HepG2 (cell line): ENCODE data around the gene RREB1. TPM values are rescaled to one million over a fixed set of nuclear protein-coding genes. Genes with fewer than 3 reads are reported as not detected.

ENCODE experiments used
- ATAC-seq: fragments of 200-7000 bp; cut with Tn5 transposase; 3 replicates; pipeline ENCODE4 v1.9.1; 2020; ENCODE audit warnings: mild to moderate bottlenecking, moderate library complexity
- BruUV-seq: library from RNA; stranded (reverse); fragments of 400-500 nt; replicated peaks from 2 replicates; lab custom pipeline; 2021; lab: Mats Ljungman, UMichigan
- CTCF ChIA-PET: fragments of 300-600 bp; formaldehyde crosslinking; extraction: SDS; loops from one replicate; lab custom pipeline; 2021; ENCODE audit warnings: low total read pairs, inconsistent platforms, low intra/inter-chr PET ratio; lab: Yijun Ruan, JAX
- POLR2A ChIA-PET: fragments of 350-600 bp; sonication (Branson Sonifier 250); formaldehyde crosslinking; loops from one replicate; lab custom pipeline; 2020; ENCODE audit warnings: antibody characterized with exemption, inconsistent platforms; lab: Yijun Ruan, JAX
- DNase-seq: peaks from one replicate; pipeline ENCODE4 v3.0.0-alpha.2; 2015; ENCODE audit warnings: low spot score
- FAIRE-seq: peaks from 3 replicates; lab custom pipeline; 2011; peaks lifted over from hg19 to GRCh38; lab: Jason Lieb, UNC
- H2AFZ ChIP-seq: one replicate; pipeline ENCODE4 v1.6.1; 2011; ENCODE audit warnings: low read length, inconsistent platforms
- H3K27ac ChIP-seq: fragments of 300-600 bp; 3 replicates; pipeline ENCODE4 v1.8.0; 2011; ENCODE audit warnings: mixed run types, mild to moderate bottlenecking, mixed read lengths, low read length, inconsistent platforms; ENCODE audit not compliant: insufficient read depth; ENCODE audit errors: extremely low read length
- H3K27me3 ChIP-seq, 2 experiments: fragments of 200-600 bp in 1 of 2; 2 replicates in 1 of 2; 3 replicates in 1 of 2; pipeline versions ENCODE4 v1.6.0 to v1.8.0; 2011; ENCODE audit warnings: low read length in 2 of 2, mild to moderate bottlenecking in 2 of 2, moderate library complexity in 2 of 2, inconsistent platforms in 1 of 2; ENCODE audit not compliant: insufficient read depth in 2 of 2, control insufficient read depth in 1 of 2
- H3K36me3 ChIP-seq, 2 experiments: fragments of 200-600 bp in 1 of 2; replicated peaks in 1 of 2; 2 replicates in 1 of 2; 3 replicates in 1 of 2; pipeline versions ENCODE4 v1.5.1 to v1.8.0; 2011; ENCODE audit warnings: low read length in 2 of 2, inconsistent platforms in 1 of 2; ENCODE audit not compliant: insufficient read depth in 2 of 2, control insufficient read depth in 1 of 2
- H3K4me1 ChIP-seq: 2 replicates; pipeline ENCODE4 v1.5.1; 2012; ENCODE audit warnings: low read length, inconsistent platforms; ENCODE audit not compliant: insufficient read depth
- H3K4me2 ChIP-seq: 2 replicates; pipeline ENCODE4 v1.6.0; 2011; ENCODE audit warnings: low read depth, low read length, inconsistent platforms
- H3K4me3 ChIP-seq, 3 experiments: fragments of 200-600 bp in 1 of 3; sonication (generic), shearing (Covaris generic) in 1 of 3; replicated peaks in 1 of 3; 2 replicates each; pipeline ENCODE4 v1.5.1; 2011 to 2016; ENCODE audit warnings: low read length in 3 of 3, inconsistent platforms in 2 of 3, low read depth in 2 of 3, mild to moderate bottlenecking in 2 of 3, control low read depth in 1 of 3, mixed read lengths in 1 of 3; ENCODE audit not compliant: insufficient read depth in 1 of 3
- H3K79me2 ChIP-seq: one replicate; pipeline ENCODE4 v1.6.1; 2011; ENCODE audit warnings: low read length, inconsistent platforms; ENCODE audit not compliant: insufficient read depth
- H3K9ac ChIP-seq: 2 replicates; pipeline ENCODE4 v1.6.0; 2011; ENCODE audit warnings: mild to moderate bottlenecking, low read depth, low read length, inconsistent platforms; ENCODE audit not compliant: insufficient read depth
- H3K9me3 ChIP-seq: 2 replicates; pipeline ENCODE4 v1.5.1; 2012; ENCODE audit warnings: mild to moderate bottlenecking, low read length
- H4K20me1 ChIP-seq: 2 replicates; pipeline ENCODE4 v1.6.0; 2011; ENCODE audit warnings: inconsistent platforms, mild to moderate bottlenecking, low read length, moderate library complexity; ENCODE audit not compliant: insufficient read depth
- ATRX ChIP-seq: sonication (generic); formaldehyde crosslinking; IDR thresholded peaks from 2 replicates; pipeline ENCODE4 v1.4.0; 2020; ENCODE audit warnings: missing genetic modification reagents, borderline replicate concordance
- MAFF ChIP-seq: IDR thresholded peaks from 2 replicates; pipeline ENCODE4 v1.6.1; 2011; ENCODE audit warnings: low read depth, low read length, improper control_type of control experiment
- MXI1 ChIP-seq: IDR thresholded peaks from 3 replicates; pipeline ENCODE4 v1.6.1; 2012; ENCODE audit warnings: low read depth, low read length, inconsistent platforms, borderline replicate concordance
- NR2F6 ChIP-seq, 2 experiments: IDR thresholded peaks; 2 replicates each; pipeline ENCODE4 v1.6.1; 2016; ENCODE audit warnings: antibody characterized with exemption in 1 of 2, mild to moderate bottlenecking in 1 of 2
- SP4 ChIP-seq: sonication (generic); formaldehyde crosslinking; IDR thresholded peaks from 2 replicates; pipeline ENCODE4 v1.8.1; 2023; ENCODE audit warnings: mild to moderate bottlenecking, missing genetic modification reagents
- TBP ChIP-seq: sonication (generic); formaldehyde crosslinking; IDR thresholded peaks from 2 replicates; pipeline ENCODE4 v1.5.0; 2020; ENCODE audit warnings: missing genetic modification reagents
- ZNF558 ChIP-seq: sonication (generic); formaldehyde crosslinking; IDR thresholded peaks from 2 replicates; pipeline ENCODE4 v1.9.0; 2022; ENCODE audit warnings: mild to moderate bottlenecking, missing genetic modification reagents, borderline replicate concordance
- ZNF790 ChIP-seq: sonication (generic); formaldehyde crosslinking; IDR thresholded peaks from 2 replicates; pipeline ENCODE4 v1.8.0; 2022; ENCODE audit warnings: missing genetic modification reagents, mild to moderate bottlenecking, borderline replicate concordance
- ZNF816 ChIP-seq: sonication (generic); formaldehyde crosslinking; IDR thresholded peaks from 2 replicates; pipeline ENCODE4 v1.8.0; 2022; ENCODE audit warnings: missing genetic modification reagents, mild to moderate bottlenecking, borderline replicate concordance
- WGBS: methylation state at CpG from one replicate; pipeline ENCODE4 v1.1.6; 2017; ENCODE audit warnings: low lambda C conversion rate; 5-methylcytosine and 5-hydroxymethylcytosine counted together
- in situ Hi-C: cut with HindIII; loops from 2 replicates; pipeline ENCODE4 v1.10.0; 2017; ENCODE audit warnings: low pct_unique_long_range_greater_than_20kb; ENCODE audit not compliant: extremely low pct_ligation_motif_present
- intact Hi-C: fragments of 100-400 bp; cut with micrococcal nuclease; formaldehyde crosslinking; loops from one replicate; pipeline ENCODE4 v1.10.0; 2022; ENCODE audit not compliant: unreplicated experiment
- polyA plus RNA-seq, 8 experiments: library from polyadenylated mRNA; depleted of rRNA in 3 of 8; stranded (reverse) in 7 of 8; unstranded in 1 of 8; fragments of >200 nt; fragmentation: Illumina TruSeq in 4 of 8; extraction: Trizol in 4 of 8; gene quantifications; 2 replicates each; pipeline versions ENCODE4 v1.2.1 to v1.2.3, GENCODE V29; 2011 to 2016; ENCODE audit warnings: low read depth in 4 of 8, missing spikeins in 1 of 8, mixed read lengths in 1 of 8; ENCODE audit not compliant: insufficient read depth in 1 of 8
- total RNA-seq, 5 experiments: library from RNA; depleted of rRNA; stranded (reverse); fragments of >200 nt; fragmentation: Illumina TruSeq; extraction: Trizol; gene quantifications; 2 replicates each; pipeline ENCODE4 v1.2.3, GENCODE V29; 2016; ENCODE audit warnings: low read depth in 1 of 5
- TF ChIP-seq, protein P1 (sequence below): IDR thresholded peaks from 2 replicates; pipeline ENCODE4 v1.6.1; 2012; ENCODE audit warnings: inconsistent platforms
- TF ChIP-seq, protein P2 (sequence below): sonication (generic); formaldehyde crosslinking; IDR thresholded peaks from 2 replicates; pipeline ENCODE4 v1.4.0; 2020; ENCODE audit warnings: missing genetic modification reagents

Gene RREB1
- total and polyA plus RNA-seq, 2 of the 13 experiments (the other 11 are each of a cell fraction or from before 2014, with no cell fraction given) = 6.1 to 23.2 TPM

DNA sequence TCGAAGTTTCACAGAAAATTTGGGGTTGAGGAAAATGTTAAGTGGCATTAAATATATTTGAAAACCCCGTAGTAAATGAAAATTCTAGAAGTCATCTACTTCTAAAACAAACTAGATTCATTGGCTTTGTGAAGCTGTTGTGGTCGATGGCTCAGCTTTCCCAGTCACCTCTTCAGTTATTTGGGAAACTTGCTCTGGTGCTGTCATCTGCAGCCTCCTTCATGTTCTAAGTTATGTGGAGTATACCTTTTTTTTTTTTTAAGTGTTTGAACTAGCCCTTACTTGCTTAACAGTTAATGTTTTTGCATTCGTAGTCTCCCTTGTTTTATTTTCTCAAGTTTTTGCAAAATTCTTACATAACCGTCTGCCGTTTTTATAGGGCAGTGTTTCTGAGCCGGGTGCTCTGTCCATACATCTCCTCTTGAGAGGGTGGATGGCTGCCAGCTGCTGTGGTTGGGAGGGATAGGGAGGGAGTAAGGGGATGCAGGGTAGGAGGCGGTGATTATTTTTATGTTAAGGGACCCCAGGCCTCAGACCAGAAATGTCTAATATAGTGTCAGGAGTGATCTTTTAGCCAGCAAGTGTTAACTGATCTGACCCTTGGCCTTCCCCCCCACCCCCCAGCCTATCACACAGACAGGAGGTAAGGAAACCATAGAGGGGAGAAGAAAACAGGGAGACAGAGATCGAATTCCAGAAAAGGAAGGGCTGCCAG lies 7.1 kb downstream of the RREB1 start:
- POLR2A ChIA-PET = interaction anchor here (1.0 kb wide), 1 partner anchor 32 kb away, joined by 3 read pairs; no protein-coding TSS in a partner anchor
- DNase-seq (no peak), FAIRE-seq (no peak), ATAC-seq (no peak)
- in situ Hi-C loops = no loop called here
- CTCF ChIA-PET = no interaction called here
- H3K4me3 ChIP-seq = no peak overlapping the region
- H3K9ac ChIP-seq = no peak overlapping the region
- TF ChIP-seq NR2F6 (IDR thresholded peaks at IDR 0.05) = peak; percentile 56
- TF ChIP-seq NR2F6 (CRISPR knock-in tag; IDR thresholded peaks at IDR 0.05) = no peak
- TF ChIP-seq ZNF790 (CRISPR knock-in tag) = no peak
- BruUV-seq = no TSS peak
- H2AFZ ChIP-seq = no peak overlapping the region
- no peak overlapping the region for H3K27ac ChIP-seq
- 77% methylated on average over 9 of the region's 9 CpGs for WGBS
- peaks cover 98% of the 10 kb centered on the region for H3K79me2 ChIP-seq
- peaks cover 2 to 6% of the 10 kb centered on the region in 2 experiments; a peak in 2 of 5 replicates for H3K36me3 ChIP-seq
- peaks cover 86% of the 10 kb centered on the region for H4K20me1 ChIP-seq
- H3K4me1 ChIP-seq = peaks cover 79% of the 10 kb centered on the region
- H3K9me3 ChIP-seq = no peaks in the 10 kb centered on the region
- intact Hi-C loops = no loop called here
- no peaks in the 10 kb centered on the region for H3K27me3 ChIP-seq
- no peak overlapping the region for H3K4me2 ChIP-seq

DNA sequence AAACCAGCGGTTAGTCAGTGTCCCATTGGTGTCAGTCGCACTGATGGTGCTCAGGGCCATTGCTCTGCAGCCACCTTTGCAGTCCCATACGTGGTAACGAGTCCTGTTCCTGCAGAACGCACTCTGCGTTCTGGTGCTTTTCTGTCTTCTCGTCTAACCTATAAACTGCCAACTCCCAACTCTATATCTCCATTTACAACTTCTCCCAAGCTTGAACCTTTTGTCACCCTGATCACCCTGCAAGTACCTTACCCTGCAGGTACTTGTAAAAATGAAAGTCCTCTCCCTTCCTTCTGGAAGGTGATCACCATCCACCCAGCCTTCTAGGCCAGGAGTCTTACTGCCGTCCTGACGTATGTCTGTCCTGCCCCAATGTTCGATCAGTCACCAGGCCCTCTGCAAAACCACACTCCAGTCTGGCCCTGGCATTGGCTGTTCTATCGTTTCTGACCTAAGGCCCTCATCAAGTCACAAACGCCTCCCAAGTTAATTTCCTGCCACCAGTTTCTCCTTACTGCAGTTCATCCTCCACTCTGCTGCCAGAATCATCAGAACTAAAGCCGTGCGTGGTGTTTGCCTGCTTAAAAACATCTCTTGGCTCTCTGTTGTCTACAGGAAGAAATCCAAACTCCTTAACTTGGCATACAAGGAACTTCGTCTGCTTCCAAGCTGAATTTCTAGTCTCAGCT lies 7.9 kb downstream of the RREB1 start:
- peaks cover 71% of the 10 kb centered on the region for H3K4me1 ChIP-seq
- no peaks in the 10 kb centered on the region for H3K27me3 ChIP-seq
- no peak overlapping the region for H3K4me2 ChIP-seq
- H3K9me3 ChIP-seq = no peaks in the 10 kb centered on the region
- no peak overlapping the region for H3K9ac ChIP-seq
- WGBS = 90% methylated on average over 15 of the region's 15 CpGs
- no peak for DNase-seq
- in situ Hi-C loops = no loop called here
- ChIA-PET POLR2A (interaction anchor here (1.0 kb wide), 1 partner anchor 8 kb away, joined by 3 read pairs; no protein-coding TSS in a partner anchor), CTCF (no interaction called here)
- intact Hi-C loops = no loop called here
- peaks cover 98% of the 10 kb centered on the region for H3K79me2 ChIP-seq
- peak overlapping the region; percentile 5 for H3K27ac ChIP-seq
- peaks cover 87% of the 10 kb centered on the region for H4K20me1 ChIP-seq
- no peak overlapping the region for H3K4me3 ChIP-seq
- H3K36me3 ChIP-seq = peaks cover 2 to 6% of the 10 kb centered on the region in 2 experiments; a peak in 2 of 5 replicates
- BruUV-seq = no TSS peak
- no peak for ATAC-seq
- no peak overlapping the region for H2AFZ ChIP-seq
- FAIRE-seq = no peak
- TF ChIP-seq ZNF816 (CRISPR knock-in tag) = no peak
- TF ChIP-seq MXI1 = no peak
- TF ChIP-seq MAFF = no peak
- no peak for TF ChIP-seq TBP (CRISPR knock-in tag)
- TF ChIP-seq, protein P1, sequence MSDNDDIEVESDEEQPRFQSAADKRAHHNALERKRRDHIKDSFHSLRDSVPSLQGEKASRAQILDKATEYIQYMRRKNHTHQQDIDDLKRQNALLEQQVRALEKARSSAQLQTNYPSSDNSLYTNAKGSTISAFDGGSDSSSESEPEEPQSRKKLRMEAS = no peak
- 0 out of 2 replicates have a peak, but pooled peaks have one; percentile 21 for TF ChIP-seq SP4 (CRISPR knock-in tag)
- no peak for TF ChIP-seq ATRX (CRISPR knock-in tag)
- TF ChIP-seq, protein P2, sequence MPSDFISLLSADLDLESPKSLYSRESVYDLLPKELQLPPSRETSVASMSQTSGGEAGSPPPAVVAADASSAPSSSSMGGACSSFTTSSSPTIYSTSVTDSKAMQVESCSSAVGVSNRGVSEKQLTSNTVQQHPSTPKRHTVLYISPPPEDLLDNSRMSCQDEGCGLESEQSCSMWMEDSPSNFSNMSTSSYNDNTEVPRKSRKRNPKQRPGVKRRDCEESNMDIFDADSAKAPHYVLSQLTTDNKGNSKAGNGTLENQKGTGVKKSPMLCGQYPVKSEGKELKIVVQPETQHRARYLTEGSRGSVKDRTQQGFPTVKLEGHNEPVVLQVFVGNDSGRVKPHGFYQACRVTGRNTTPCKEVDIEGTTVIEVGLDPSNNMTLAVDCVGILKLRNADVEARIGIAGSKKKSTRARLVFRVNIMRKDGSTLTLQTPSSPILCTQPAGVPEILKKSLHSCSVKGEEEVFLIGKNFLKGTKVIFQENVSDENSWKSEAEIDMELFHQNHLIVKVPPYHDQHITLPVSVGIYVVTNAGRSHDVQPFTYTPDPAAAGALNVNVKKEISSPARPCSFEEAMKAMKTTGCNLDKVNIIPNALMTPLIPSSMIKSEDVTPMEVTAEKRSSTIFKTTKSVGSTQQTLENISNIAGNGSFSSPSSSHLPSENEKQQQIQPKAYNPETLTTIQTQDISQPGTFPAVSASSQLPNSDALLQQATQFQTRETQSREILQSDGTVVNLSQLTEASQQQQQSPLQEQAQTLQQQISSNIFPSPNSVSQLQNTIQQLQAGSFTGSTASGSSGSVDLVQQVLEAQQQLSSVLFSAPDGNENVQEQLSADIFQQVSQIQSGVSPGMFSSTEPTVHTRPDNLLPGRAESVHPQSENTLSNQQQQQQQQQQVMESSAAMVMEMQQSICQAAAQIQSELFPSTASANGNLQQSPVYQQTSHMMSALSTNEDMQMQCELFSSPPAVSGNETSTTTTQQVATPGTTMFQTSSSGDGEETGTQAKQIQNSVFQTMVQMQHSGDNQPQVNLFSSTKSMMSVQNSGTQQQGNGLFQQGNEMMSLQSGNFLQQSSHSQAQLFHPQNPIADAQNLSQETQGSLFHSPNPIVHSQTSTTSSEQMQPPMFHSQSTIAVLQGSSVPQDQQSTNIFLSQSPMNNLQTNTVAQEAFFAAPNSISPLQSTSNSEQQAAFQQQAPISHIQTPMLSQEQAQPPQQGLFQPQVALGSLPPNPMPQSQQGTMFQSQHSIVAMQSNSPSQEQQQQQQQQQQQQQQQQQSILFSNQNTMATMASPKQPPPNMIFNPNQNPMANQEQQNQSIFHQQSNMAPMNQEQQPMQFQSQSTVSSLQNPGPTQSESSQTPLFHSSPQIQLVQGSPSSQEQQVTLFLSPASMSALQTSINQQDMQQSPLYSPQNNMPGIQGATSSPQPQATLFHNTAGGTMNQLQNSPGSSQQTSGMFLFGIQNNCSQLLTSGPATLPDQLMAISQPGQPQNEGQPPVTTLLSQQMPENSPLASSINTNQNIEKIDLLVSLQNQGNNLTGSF (CRISPR knock-in tag) = 0 out of 2 replicates have a peak, but pooled peaks have one; percentile 22
- TF ChIP-seq ZNF558 (CRISPR knock-in tag) = no peak
